GM19023 (cell line): Measurements from ENCODE around the gene OR10K1.

Experiments used
- ATAC-seq: cut with Tn5 transposase; IDR thresholded peaks from one replicate; pipeline ENCODE4 v1.9.1; 2021; ENCODE audit warnings: mild to moderate bottlenecking, moderate library complexity; ENCODE audit not compliant: unreplicated experiment

The OR10K1 gene

GRCh38 chr1:158516966-158517365 is 55.3 kb downstream of the OR10K1 start:
- no peak for ATAC-seq
